PC-3 (cell line): Measurements from ENCODE around the gene FAM53B. TPM values are rescaled to one million over a fixed set of nuclear protein-coding genes. Genes with fewer than 3 reads are reported as not detected.

Experiments used
- ATAC-seq: fragments of 200-7000 bp; cut with Tn5 transposase; 2 replicates; pipeline ENCODE4 v1.9.1; 2020; ENCODE audit warnings: mild to moderate bottlenecking, moderate library complexity
- BruUV-seq: library from RNA; stranded (reverse); fragments of 400-500 nt; replicated peaks from 2 replicates; lab custom pipeline; 2021; lab: Mats Ljungman, UMichigan
- CTCF ChIA-PET: fragments of 300-600 bp; sonication (Branson Sonifier 250); formaldehyde crosslinking; loops from one replicate; lab custom pipeline; 2022; ENCODE audit warnings: antibody characterized with exemption; lab: Charles Lee
- POLR2A ChIA-PET: fragments of 300-600 bp; sonication (Branson Sonifier 250); formaldehyde crosslinking; loops from one replicate; lab custom pipeline; 2022; ENCODE audit warnings: antibody characterized with exemption; ENCODE audit not compliant: unreplicated experiment; lab: Charles Lee
- DNase-seq: peaks from one replicate; pipeline ENCODE4 v3.0.0-alpha.2; 2015
- H2AFZ ChIP-seq: fragments of 300-600 bp; sonication (generic); 2 replicates; pipeline ENCODE4 v1.6.0; 2016; ENCODE audit warnings: antibody characterized with exemption, low read length
- H3F3A ChIP-seq: fragments of 300-600 bp; sonication (generic); one replicate; pipeline ENCODE4 v1.6.0; 2017; ENCODE audit warnings: antibody characterized with exemption, low read length, control low read depth, mild to moderate bottlenecking; ENCODE audit not compliant: unreplicated experiment
- H3K27ac ChIP-seq: fragments of 300-600 bp; sonication (generic); 2 replicates; pipeline ENCODE4 v1.5.1; 2016; ENCODE audit warnings: mild to moderate bottlenecking, low read length
- H3K27me3 ChIP-seq: fragments of 300-600 bp; sonication (generic); 2 replicates; pipeline ENCODE4 v1.6.1; 2016; ENCODE audit warnings: low read length, mixed read lengths
- H3K36me3 ChIP-seq: fragments of 300-600 bp; sonication (generic); 2 replicates; pipeline ENCODE4 v1.6.1; 2016; ENCODE audit warnings: low read depth, mixed run types, low read length, mixed read lengths
- H3K4me1 ChIP-seq: fragments of 300-600 bp; sonication (generic); 2 replicates; pipeline ENCODE4 v1.5.1; 2016; ENCODE audit warnings: low read length; ENCODE audit not compliant: insufficient read depth
- H3K4me2 ChIP-seq: fragments of 300-600 bp; sonication (generic); 2 replicates; pipeline ENCODE4 v1.6.0; 2016; ENCODE audit warnings: low read length
- H3K4me3 ChIP-seq: fragments of 300-600 bp; sonication (generic); 2 replicates; pipeline ENCODE4 v1.5.1; 2016; ENCODE audit warnings: mild to moderate bottlenecking, low read length, mixed read lengths
- H3K79me2 ChIP-seq: fragments of 300-600 bp; sonication (generic); 2 replicates; pipeline ENCODE4 v1.6.1; 2017; ENCODE audit warnings: low read length, mixed read lengths
- H3K9ac ChIP-seq: fragments of 300-600 bp; sonication (generic); 2 replicates; pipeline ENCODE4 v1.6.0; 2016; ENCODE audit warnings: mild to moderate bottlenecking, low read length
- H3K9me2 ChIP-seq: fragments of 300-600 bp; sonication (generic); replicated peaks from 2 replicates; pipeline ENCODE4 v1.6.1; 2016; ENCODE audit warnings: mixed run types, low read length, mixed read lengths
- H3K9me3 ChIP-seq: fragments of 300-600 bp; sonication (generic); 2 replicates; pipeline ENCODE4 v1.6.1; 2016; ENCODE audit warnings: low read length, mixed read lengths
- H4K20me1 ChIP-seq: fragments of 300-600 bp; sonication (generic); 2 replicates; pipeline ENCODE4 v1.6.1; 2016; ENCODE audit warnings: low read length, mixed read lengths
- CTCF ChIP-seq: fragments of 300-600 bp; sonication (generic); conservative IDR thresholded peaks from 2 replicates; pipeline ENCODE4 v1.5.1; 2017; ENCODE audit warnings: antibody characterized with exemption, low read depth, mild to moderate bottlenecking, low read length
- EZH2 ChIP-seq: fragments of 300-600 bp; sonication (generic); IDR thresholded peaks from one replicate; pipeline ENCODE4 v1.6.1; 2017; ENCODE audit warnings: antibody characterized with exemption, mild to moderate bottlenecking, low read length; ENCODE audit not compliant: unreplicated experiment
- EZH2phosphoT487 ChIP-seq: fragments of 300-600 bp; sonication (generic); IDR thresholded peaks from 2 replicates; pipeline ENCODE4 v1.6.1; 2018; ENCODE audit warnings: mild to moderate bottlenecking, antibody characterized with exemption, low read length, borderline replicate concordance
- intact Hi-C: fragments of 100-400 bp; cut with micrococcal nuclease; formaldehyde crosslinking; loops from 2 replicates; pipeline ENCODE4 v1.9.0; 2023
- total RNA-seq: library from RNA; depleted of rRNA; stranded (reverse); fragments of >200 nt; gene quantifications from 2 replicates; pipeline ENCODE4 v1.2.3, GENCODE V29; 2014

FAM53B gene
- total RNA-seq, 1 experiment from 2014 or later = 19.4 TPM

DNA sequence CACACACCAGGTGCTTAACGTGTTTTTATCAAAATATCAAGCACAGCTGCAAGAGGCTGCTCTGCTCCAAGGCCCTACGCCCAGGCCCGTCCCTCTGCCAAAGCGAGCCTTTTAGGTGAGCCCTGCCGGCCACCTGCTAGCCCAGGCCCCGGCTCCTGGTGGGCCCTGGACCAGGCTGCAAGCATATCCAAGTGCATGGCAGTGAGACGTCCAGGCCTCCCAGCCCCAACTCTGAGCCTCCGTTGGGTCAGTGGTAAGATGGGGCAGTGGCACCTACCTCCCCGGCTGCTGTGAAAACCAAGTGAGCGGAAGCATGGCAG is 146.4 kb downstream of the FAM53B start:
- no peak overlapping the region for H2AFZ ChIP-seq
- TF ChIP-seq EZH2phosphoT487 (no peak), EZH2 (no peak), CTCF (no peak)
- no peaks in the 10 kb centered on the region for H3K79me2 ChIP-seq
- ChIA-PET CTCF (no interaction called here), POLR2A (no interaction called here)
- no peaks in the 10 kb centered on the region for H3K4me1 ChIP-seq
- no peaks in the 10 kb centered on the region for H3K9me3 ChIP-seq
- BruUV-seq = no TSS peak
- intact Hi-C loops = no loop called here
- DNase-seq (no peak), ATAC-seq (no peak)
- H3K9me2 ChIP-seq = no peaks in the 10 kb centered on the region
- no peak overlapping the region for H3K4me2 ChIP-seq
- H3K9ac ChIP-seq = no peak overlapping the region
- no peaks in the 10 kb centered on the region for H3K36me3 ChIP-seq
- H3K4me3 ChIP-seq = no peak overlapping the region
- no peak overlapping the region for H3K27ac ChIP-seq
- H3F3A ChIP-seq = no peaks in the 10 kb centered on the region
- H3K27me3 ChIP-seq = no peaks in the 10 kb centered on the region
- no peaks in the 10 kb centered on the region for H4K20me1 ChIP-seq

DNA sequence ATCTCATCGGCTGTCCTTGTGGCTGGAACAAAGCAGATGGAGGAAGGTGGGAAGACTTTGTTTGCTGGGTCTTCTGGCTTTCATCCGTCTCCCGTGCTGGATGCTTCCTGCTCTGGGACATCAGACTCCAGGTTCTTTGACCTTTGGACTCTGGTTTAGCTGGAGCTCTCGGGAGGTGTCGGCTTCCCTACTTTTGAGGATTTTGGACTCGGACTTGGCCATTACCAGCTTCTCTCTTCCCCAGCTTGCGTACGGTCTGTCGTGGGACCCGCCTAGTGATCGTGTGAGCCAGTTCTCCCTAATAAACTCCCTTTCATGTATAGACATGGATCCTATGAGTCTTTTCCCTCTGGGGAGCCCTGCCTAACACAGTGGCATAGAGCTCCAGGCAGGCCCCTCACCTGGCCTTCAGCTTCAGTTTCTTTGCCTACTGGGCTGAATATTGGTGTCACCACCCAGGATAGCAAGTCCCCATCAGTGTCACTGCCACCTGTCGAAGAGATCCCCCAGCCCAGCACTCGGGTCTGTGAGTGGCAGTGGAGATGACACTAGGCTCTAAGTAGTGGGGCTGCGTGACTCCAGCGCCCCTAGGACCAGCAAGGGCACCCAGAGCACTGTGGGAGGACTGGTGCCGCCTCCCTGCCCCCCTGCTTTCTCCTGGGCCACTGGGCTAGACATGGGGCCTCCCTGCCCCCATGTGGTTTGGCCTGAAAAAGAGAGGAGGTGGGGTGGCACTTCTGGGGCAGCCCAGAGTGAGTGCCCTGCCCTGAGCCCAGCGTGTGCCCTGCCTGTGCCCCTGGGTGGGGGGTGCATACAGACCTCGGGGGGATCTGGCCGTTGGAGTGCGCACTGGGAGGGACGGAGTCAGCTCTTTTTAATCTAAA is 147.0 kb downstream of the FAM53B start:
- Histone ChIP-seq H3K9ac (no peak overlapping the region), H3K9me2 (no peaks in the 10 kb centered on the region), H3K4me1 (no peaks in the 10 kb centered on the region), H3K79me2 (no peaks in the 10 kb centered on the region), H4K20me1 (no peaks in the 10 kb centered on the region), H3K27me3 (no peaks in the 10 kb centered on the region), H2AFZ (no peak overlapping the region), H3K4me2 (no peak overlapping the region), H3K4me3 (no peak overlapping the region), H3K9me3 (no peaks in the 10 kb centered on the region), H3K27ac (no peak overlapping the region), H3K36me3 (no peaks in the 10 kb centered on the region), H3F3A (no peaks in the 10 kb centered on the region)
- intact Hi-C loops = no loop called here
- ATAC-seq (no peak), DNase-seq (no peak)
- ChIA-PET POLR2A (no interaction called here), CTCF (no interaction called here)
- TF ChIP-seq EZH2phosphoT487 (no peak), EZH2 (no peak), CTCF (no peak)
- BruUV-seq = no TSS peak

- intact Hi-C loops = no loop called here
- no TSS peak for BruUV-seq
- ChIA-PET CTCF (no interaction called here), POLR2A (no interaction called here)
- H3K4me2 ChIP-seq = no peak overlapping the region
- no peaks in the 10 kb centered on the region for H3K4me1 ChIP-seq
- H3K27ac ChIP-seq = no peak overlapping the region
- DNase-seq (no peak), ATAC-seq (no peak)
- no peaks in the 10 kb centered on the region for H3K36me3 ChIP-seq
- no peaks in the 10 kb centered on the region for H3K79me2 ChIP-seq
- TF ChIP-seq EZH2 = no peak
- TF ChIP-seq EZH2phosphoT487 = no peak
- TF ChIP-seq CTCF = no peak
- no peak overlapping the region for H2AFZ ChIP-seq
- H3K9me2 ChIP-seq = no peaks in the 10 kb centered on the region
- no peaks in the 10 kb centered on the region for H4K20me1 ChIP-seq
- no peaks in the 10 kb centered on the region for H3K27me3 ChIP-seq
- H3K9me3 ChIP-seq = no peaks in the 10 kb centered on the region
- H3F3A ChIP-seq = no peaks in the 10 kb centered on the region
- no peak overlapping the region for H3K4me3 ChIP-seq
- H3K9ac ChIP-seq = no peak overlapping the region
Measured at GRCh38 chr10:124596116-124596785, 147.9 kb downstream of the FAM53B start.
